Keratinocyte (primary cell): ENCODE results near the gene TRPV4.

Experiments used
- EZH2 ChIP-seq: IDR thresholded peaks from one replicate; pipeline ENCODE4 v1.6.1; 2012; ENCODE audit warnings: inconsistent platforms, mild to moderate bottlenecking, low read length, moderate library complexity
- TF ChIP-seq, protein P1 (sequence below), 3 experiments: IDR thresholded peaks in 1 of 3; conservative IDR thresholded peaks in 1 of 3; optimal IDR thresholded peaks in 1 of 3; 2 replicates in 2 of 3; 3 replicates in 1 of 3; pipeline versions ENCODE3 to v1.5.1; 2011; ENCODE audit warnings: low read length in 3 of 3, mild to moderate bottlenecking in 3 of 3, moderate library complexity in 2 of 3, control low read depth in 1 of 3, inconsistent platforms in 1 of 3; ENCODE audit not compliant: insufficient read depth in 2 of 3; ENCODE audit errors: extremely low read depth in 1 of 3

DNA sequence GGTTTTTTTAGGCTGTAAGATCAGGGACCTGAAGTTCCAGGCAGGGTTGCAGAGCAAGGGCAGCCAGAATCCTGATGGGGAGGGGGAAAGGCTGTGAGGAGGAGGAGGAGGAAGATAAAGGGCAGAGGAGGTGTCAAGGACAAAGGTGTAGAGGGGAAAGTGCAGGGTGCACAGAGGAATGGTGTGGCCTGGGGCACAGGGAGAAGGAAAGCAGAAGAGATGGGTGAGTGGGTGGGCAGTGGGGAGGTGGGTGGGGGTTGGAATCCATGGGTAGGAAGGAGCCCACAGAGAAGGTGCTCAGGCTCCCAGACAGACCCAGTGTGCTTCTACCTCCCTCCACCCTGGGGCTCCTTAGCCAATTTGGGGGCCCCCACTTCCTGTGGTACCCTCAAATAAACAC lies 11.2 kb downstream of the TRPV4 start:
- TF ChIP-seq, protein P1, sequence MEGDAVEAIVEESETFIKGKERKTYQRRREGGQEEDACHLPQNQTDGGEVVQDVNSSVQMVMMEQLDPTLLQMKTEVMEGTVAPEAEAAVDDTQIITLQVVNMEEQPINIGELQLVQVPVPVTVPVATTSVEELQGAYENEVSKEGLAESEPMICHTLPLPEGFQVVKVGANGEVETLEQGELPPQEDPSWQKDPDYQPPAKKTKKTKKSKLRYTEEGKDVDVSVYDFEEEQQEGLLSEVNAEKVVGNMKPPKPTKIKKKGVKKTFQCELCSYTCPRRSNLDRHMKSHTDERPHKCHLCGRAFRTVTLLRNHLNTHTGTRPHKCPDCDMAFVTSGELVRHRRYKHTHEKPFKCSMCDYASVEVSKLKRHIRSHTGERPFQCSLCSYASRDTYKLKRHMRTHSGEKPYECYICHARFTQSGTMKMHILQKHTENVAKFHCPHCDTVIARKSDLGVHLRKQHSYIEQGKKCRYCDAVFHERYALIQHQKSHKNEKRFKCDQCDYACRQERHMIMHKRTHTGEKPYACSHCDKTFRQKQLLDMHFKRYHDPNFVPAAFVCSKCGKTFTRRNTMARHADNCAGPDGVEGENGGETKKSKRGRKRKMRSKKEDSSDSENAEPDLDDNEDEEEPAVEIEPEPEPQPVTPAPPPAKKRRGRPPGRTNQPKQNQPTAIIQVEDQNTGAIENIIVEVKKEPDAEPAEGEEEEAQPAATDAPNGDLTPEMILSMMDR (optimal IDR thresholded peaks at IDR 0.05 in 1 of 3, IDR thresholded peaks at IDR 0.05 in 1 of 3, conservative IDR thresholded peaks at IDR 0.05 in 1 of 3; ENCODE audit: extremely low read depth in 1 of 3, insufficient read depth in 2 of 3, low read length in 3 of 3), result no peak
- TF ChIP-seq EZH2, result no peak
